T-helper 2 cell treated with Interferon-gamma antibody and Interleukin-4, amounts not matched to agents 100 ng/mL and 5 ng/mL, for 36 hours (primary cell): ENCODE measurements around the gene ITGA2B. TPM values are rescaled to one million over a fixed set of nuclear protein-coding genes. Genes with fewer than 3 reads are reported as not detected.
"Not testable (repeated sequence)": the region's sequence is repeated elsewhere in the genome, so short reads cannot be mapped to it uniquely, and the experiment has no call there.

Experiments used
- intact Hi-C: fragments of 100-400 bp; cut with micrococcal nuclease; formaldehyde crosslinking; loops from one replicate; pipeline ENCODE4 v1.15.1; 2023
- total RNA-seq: library from RNA; stranded (reverse); gene quantifications from 2 replicates; pipeline ENCODE4 v1.2.3, GENCODE V29; 2022

Gene ITGA2B
- total RNA-seq, 1 donor from 2014 or later = 0.39 TPM

GRCh38 chr17:44394112-44394511 lies 4.7 kb upstream of the ITGA2B start:
- intact Hi-C loops = not testable (repeated sequence)

GRCh38 chr17:44390250-44390870 lies 911 bp upstream of the ITGA2B start:
- intact Hi-C loops = no loop called here

GRCh38 chr17:44389723-44390202 lies 314 bp upstream of the ITGA2B start:
- intact Hi-C loops = no loop called here

- intact Hi-C loops = no loop called here
These were observed 1.6 kb downstream of the ITGA2B start for GRCh38 chr17:44387804-44388203.

GRCh38 chr17:44386182-44386525 lies 3.3 kb downstream of the ITGA2B start:
- intact Hi-C loops = no loop called here

GRCh38 chr17:44385287-44386181 lies 3.9 kb downstream of the ITGA2B start:
- intact Hi-C loops = no loop called here

GRCh38 chr17:44384823-44385286 lies 4.6 kb downstream of the ITGA2B start:
- intact Hi-C loops = no loop called here

- intact Hi-C loops = no loop called here
These were observed 5.1 kb downstream of the ITGA2B start for GRCh38 chr17:44384281-44384822.

- intact Hi-C loops = no loop called here
These were observed 5.6 kb downstream of the ITGA2B start for GRCh38 chr17:44383861-44384260.

GRCh38 chr17:44383363-44383762 lies 6.1 kb downstream of the ITGA2B start:
- intact Hi-C loops = no loop called here

- intact Hi-C loops = no loop called here
These were observed 6.5 kb downstream of the ITGA2B start for GRCh38 chr17:44382917-44383316.

GRCh38 chr17:44381810-44382305 lies 7.6 kb downstream of the ITGA2B start:
- intact Hi-C loops = no loop called here

GRCh38 chr17:44380767-44381166 lies 8.7 kb downstream of the ITGA2B start:
- intact Hi-C loops = no loop called here

- intact Hi-C loops = no loop called here
These were observed 9.6 kb downstream of the ITGA2B start for GRCh38 chr17:44379887-44380286.

- intact Hi-C loops = no loop called here
These were observed 11.2 kb downstream of the ITGA2B start for GRCh38 chr17:44378171-44378705.

- intact Hi-C loops = no loop called here
These were observed 12.7 kb downstream of the ITGA2B start for GRCh38 chr17:44376779-44377178.

GRCh38 chr17:44376124-44376523 lies 13.3 kb downstream of the ITGA2B start:
- intact Hi-C loops = no loop called here

- intact Hi-C loops = no loop called here
These were observed 14.0 kb downstream of the ITGA2B start for GRCh38 chr17:44375196-44376017.

- intact Hi-C loops = no loop called here
These were observed 14.9 kb downstream of the ITGA2B start for GRCh38 chr17:44374306-44375195.

- intact Hi-C loops = no loop called here
These were observed 17.4 kb downstream of the ITGA2B start for GRCh38 chr17:44372036-44372435.
